A549 (cell line): Measurements from ENCODE around the gene ANO2.

Experiments
- CHD4 ChIP-seq: fragments of 200-600 bp; sonication (generic); IDR thresholded peaks from 2 replicates; pipeline ENCODE4 v1.6.1; 2016; ENCODE audit warnings: antibody characterized with exemption, mild to moderate bottlenecking, borderline replicate concordance
- EP300 ChIP-seq, 2 experiments: fragments of >200 bp; sonication (Bioruptor Twin); formaldehyde crosslinking; IDR thresholded peaks; 2 replicates in 1 of 2; 3 replicates in 1 of 2; pipeline ENCODE4 v1.6.1; 2016 to 2017
- JUNB ChIP-seq: fragments of >200 bp; sonication (Bioruptor Twin); formaldehyde crosslinking; IDR thresholded peaks from 2 replicates; pipeline ENCODE4 v1.6.1; 2016
- KDM1A ChIP-seq: fragments of 200-600 bp; sonication (generic); IDR thresholded peaks from 2 replicates; pipeline ENCODE4 v1.6.1; 2016; ENCODE audit warnings: low read depth, mild to moderate bottlenecking
- MYC ChIP-seq: IDR thresholded peaks from 2 replicates; pipeline ENCODE4 v1.6.1; 2012; ENCODE audit warnings: mild to moderate bottlenecking, inconsistent platforms, low read length, improper control_type of control experiment, borderline replicate concordance
- NPAS2 ChIP-seq: fragments of 250-450 bp; sonication (Bioruptor Pico); IDR thresholded peaks from 2 replicates; pipeline ENCODE4 v1.8.0; 2022; ENCODE audit warnings: mild to moderate bottlenecking, moderate library complexity, borderline replicate concordance
- POLR2A ChIP-seq: IDR thresholded peaks from 2 replicates; pipeline ENCODE4 v1.6.1; 2012; ENCODE audit warnings: mild to moderate bottlenecking, low read length
- RAD21 ChIP-seq, 2 experiments: fragments of >200 bp in 1 of 2; sonication (Bioruptor Twin) in 1 of 2; formaldehyde crosslinking in 1 of 2; IDR thresholded peaks in 1 of 2; conservative IDR thresholded peaks in 1 of 2; 2 replicates in 1 of 2; 3 replicates in 1 of 2; pipeline ENCODE4 v1.6.1; 2012 to 2018; ENCODE audit warnings: inconsistent platforms in 1 of 2
- RCOR1 ChIP-seq: fragments of 150-350 bp; IDR thresholded peaks from 2 replicates; pipeline ENCODE4 v1.6.1; 2014; ENCODE audit warnings: antibody characterized with exemption, low read length, low read depth
- RFX5 ChIP-seq: fragments of 450-650 bp; IDR thresholded peaks from 2 replicates; pipeline ENCODE4 v1.7.1; 2014; ENCODE audit warnings: antibody characterized with exemption, mild to moderate bottlenecking, moderate library complexity
- TF ChIP-seq, protein P1 (sequence below): fragments of >200 bp; sonication (Bioruptor Twin); formaldehyde crosslinking; IDR thresholded peaks from 3 replicates; pipeline ENCODE4 v1.5.1; 2016
- TF ChIP-seq, protein P2 (sequence below): IDR thresholded peaks from 2 replicates; pipeline ENCODE4 v1.6.1; 2012
- TF ChIP-seq, protein P3 (sequence below): IDR thresholded peaks from 2 replicates; pipeline ENCODE4 v1.6.1; 2012

DNA sequence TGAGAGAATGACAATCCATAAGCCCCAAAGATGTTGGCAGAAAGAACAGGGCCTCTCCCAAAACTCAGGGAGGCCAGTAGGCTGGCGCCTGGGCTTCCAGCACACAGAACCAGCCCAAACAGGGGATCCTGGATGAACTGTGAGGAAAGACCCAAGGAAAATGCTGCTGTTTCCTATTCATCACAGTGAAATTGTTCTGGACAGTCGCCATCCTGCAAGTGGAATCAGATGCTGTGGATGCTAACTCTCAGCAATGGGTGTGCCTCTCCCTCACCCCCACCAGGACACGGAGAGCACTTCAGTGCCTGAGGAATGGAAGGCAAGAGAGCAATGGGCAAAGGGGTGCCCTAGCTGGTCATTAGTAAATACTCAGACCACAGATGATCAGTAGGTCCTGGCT is 80.8 kb downstream of the ANO2 start:
- TF ChIP-seq RAD21 (conservative IDR thresholded peaks at IDR 0.05 in 1 of 2, IDR thresholded peaks at IDR 0.05 in 1 of 2) (no peak), KDM1A (no peak), NPAS2 (CRISPR knock-in tag) (no peak), MYC (no peak), EP300 (IDR thresholded peaks at IDR 0.05) (no peak), POLR2A (no peak), JUNB (no peak), RFX5 (no peak), RCOR1 (no peak), CHD4 (no peak)
- TF ChIP-seq, protein P1, sequence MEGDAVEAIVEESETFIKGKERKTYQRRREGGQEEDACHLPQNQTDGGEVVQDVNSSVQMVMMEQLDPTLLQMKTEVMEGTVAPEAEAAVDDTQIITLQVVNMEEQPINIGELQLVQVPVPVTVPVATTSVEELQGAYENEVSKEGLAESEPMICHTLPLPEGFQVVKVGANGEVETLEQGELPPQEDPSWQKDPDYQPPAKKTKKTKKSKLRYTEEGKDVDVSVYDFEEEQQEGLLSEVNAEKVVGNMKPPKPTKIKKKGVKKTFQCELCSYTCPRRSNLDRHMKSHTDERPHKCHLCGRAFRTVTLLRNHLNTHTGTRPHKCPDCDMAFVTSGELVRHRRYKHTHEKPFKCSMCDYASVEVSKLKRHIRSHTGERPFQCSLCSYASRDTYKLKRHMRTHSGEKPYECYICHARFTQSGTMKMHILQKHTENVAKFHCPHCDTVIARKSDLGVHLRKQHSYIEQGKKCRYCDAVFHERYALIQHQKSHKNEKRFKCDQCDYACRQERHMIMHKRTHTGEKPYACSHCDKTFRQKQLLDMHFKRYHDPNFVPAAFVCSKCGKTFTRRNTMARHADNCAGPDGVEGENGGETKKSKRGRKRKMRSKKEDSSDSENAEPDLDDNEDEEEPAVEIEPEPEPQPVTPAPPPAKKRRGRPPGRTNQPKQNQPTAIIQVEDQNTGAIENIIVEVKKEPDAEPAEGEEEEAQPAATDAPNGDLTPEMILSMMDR = no peak
- TF ChIP-seq, protein P2, sequence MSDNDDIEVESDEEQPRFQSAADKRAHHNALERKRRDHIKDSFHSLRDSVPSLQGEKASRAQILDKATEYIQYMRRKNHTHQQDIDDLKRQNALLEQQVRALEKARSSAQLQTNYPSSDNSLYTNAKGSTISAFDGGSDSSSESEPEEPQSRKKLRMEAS = no peak
- TF ChIP-seq, protein P3, sequence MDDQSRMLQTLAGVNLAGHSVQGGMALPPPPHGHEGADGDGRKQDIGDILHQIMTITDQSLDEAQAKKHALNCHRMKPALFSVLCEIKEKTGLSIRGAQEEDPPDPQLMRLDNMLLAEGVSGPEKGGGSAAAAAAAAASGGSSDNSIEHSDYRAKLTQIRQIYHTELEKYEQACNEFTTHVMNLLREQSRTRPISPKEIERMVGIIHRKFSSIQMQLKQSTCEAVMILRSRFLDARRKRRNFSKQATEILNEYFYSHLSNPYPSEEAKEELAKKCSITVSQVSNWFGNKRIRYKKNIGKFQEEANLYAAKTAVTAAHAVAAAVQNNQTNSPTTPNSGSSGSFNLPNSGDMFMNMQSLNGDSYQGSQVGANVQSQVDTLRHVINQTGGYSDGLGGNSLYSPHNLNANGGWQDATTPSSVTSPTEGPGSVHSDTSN = no peak
